CD4-positive, alpha-beta T cell treated with Interleukin-10 for 1 hour (primary cell): ENCODE data around the gene STON1.
"Not testable (repeated sequence)": the region's sequence is repeated elsewhere in the genome, so short reads cannot be mapped to it uniquely, and the experiment has no call there.

Experiments used
- DNase-seq: peaks from one replicate; pipeline ENCODE4 v3.0.0-alpha.2; 2020

The STON1 gene, protein sequence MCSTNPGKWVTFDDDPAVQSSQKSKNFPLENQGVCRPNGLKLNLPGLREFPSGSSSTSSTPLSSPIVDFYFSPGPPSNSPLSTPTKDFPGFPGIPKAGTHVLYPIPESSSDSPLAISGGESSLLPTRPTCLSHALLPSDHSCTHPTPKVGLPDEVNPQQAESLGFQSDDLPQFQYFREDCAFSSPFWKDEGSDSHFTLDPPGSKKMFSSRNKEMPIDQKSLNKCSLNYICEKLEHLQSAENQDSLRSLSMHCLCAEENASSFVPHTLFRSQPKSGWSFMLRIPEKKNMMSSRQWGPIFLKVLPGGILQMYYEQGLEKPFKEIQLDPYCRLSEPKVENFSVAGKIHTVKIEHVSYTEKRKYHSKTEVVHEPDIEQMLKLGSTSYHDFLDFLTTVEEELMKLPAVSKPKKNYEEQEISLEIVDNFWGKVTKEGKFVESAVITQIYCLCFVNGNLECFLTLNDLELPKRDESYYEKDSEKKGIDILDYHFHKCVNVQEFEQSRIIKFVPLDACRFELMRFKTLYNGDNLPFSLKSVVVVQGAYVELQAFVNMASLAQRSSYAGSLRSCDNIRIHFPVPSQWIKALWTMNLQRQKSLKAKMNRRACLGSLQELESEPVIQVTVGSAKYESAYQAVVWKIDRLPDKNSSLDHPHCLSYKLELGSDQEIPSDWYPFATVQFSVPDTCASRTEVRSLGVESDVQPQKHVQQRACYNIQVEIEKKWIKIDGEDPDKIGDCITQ

GRCh38 chr2:48530033-48530811 lies at the start of gene STON1:
TSS of gene STON1 (plus strand) at chr2:48530154. CDS start at chr2:48580634, 50,480 bp downstream.
- peak; percentile 38 for DNase-seq

GRCh38 chr2:48480526-48480925 lies 49.4 kb upstream of the STON1 start:
- no peak for DNase-seq

DNA sequence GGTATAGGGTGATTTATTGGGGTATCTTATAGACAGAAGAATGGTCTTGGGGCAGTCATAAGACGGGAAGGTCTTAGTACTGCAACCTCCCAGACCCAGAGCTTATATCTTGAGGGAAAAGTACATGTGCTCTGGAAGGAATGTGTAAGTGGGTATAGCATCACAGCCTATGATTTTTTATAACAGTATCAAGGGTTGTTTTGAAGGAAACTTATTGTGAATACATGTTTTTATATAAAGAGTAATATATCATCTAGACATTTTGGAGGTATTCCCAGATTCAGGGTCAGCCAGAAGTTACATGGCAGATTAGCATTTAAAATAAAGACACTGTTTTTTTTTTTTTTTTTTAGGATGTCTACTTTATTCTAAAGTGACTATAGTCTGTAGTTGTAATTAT lies 47.6 kb upstream of the STON1 start:
- DNase-seq, result no peak

GRCh38 chr2:48482769-48483168 lies 47.2 kb upstream of the STON1 start:
- no peak for DNase-seq

- no peak for DNase-seq
Measured at GRCh38 chr2:48483506-48483905, 46.4 kb upstream of the STON1 start.

- DNase-seq, result no peak
Measured at GRCh38 chr2:48483916-48484315, 46.0 kb upstream of the STON1 start.

DNA sequence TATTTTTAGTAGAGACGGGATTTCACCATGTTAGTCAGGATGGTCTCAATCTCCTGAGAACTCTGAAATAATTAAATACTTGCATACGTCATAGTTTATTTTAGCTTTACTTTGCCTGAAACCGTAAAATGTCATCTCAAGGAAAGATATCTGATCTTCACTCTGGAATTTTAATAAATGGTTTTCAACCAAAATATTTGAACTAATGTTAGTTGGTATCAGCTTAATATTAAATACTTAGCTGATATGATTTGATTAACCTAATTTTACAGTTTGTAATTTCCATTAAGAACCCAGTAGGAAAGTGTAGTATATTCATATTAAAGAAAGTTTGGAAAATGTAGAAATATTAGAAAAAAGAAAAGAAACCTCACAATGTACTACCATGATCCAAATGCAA lies 41.4 kb upstream of the STON1 start:
- no peak for DNase-seq

DNA sequence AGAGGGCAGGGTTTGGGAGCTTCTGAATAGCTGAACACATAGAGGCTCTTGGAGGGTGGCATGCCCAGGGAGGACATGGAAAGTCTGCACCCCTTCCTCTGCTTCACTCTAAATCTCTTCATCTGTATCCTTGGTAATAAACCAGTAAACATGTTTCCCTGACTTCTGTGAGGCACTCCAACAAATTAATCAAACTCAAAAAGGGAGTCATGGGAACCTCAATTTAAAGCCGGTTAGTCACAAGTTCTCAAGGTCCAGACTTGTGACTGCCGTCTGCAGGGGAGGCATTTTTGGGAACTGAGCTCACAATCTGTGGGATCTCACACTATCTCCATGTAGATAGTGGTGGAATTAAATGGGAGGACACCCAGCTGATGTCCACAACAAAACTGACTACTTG lies 33.1 kb upstream of the STON1 start:
- DNase-seq, result no peak

GRCh38 chr2:48504647-48505327 lies 25.2 kb upstream of the STON1 start:
- no peak for DNase-seq

DNA sequence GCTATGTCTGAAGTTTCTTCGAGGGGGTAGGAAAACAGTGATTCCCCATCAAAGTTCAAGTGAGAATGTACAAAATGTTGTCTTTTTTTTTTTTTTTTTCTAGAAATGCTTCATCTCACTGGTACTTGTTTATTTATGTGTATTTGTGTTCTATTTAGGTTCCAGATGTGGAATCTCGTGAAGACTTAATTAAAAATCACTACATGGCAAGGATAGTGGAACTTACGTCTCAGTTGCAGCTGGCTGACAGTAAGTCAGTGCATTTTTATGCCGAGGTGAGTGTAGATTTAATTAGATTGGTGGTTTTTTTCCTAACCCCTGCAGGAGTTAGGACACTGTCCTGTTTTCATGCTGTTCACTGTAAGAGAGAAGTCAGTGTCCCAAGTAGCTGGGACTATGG lies 22.8 kb upstream of the STON1 start:
- no peak for DNase-seq

GRCh38 chr2:48508461-48509124 lies 21.4 kb upstream of the STON1 start:
- DNase-seq, result no peak

DNA sequence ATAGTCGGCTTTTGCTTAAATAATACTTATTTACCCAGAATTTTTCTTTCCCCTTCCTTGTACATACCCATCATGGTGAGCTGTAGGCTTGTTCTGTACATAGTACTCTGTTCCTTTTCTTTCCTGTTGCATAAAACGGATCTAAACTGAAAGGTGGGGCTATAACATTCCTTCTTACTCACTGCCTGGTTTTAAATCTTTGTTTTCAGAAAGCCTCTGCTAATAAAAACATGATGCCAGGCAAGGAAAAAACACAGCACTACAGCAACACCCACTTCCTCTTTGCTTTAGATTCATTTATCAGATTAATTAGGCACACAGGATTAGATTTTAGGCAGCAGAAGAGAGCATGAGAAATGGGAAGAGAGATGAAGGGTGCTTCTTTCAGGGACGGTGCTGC lies 19.6 kb upstream of the STON1 start:
- no peak for DNase-seq

DNA sequence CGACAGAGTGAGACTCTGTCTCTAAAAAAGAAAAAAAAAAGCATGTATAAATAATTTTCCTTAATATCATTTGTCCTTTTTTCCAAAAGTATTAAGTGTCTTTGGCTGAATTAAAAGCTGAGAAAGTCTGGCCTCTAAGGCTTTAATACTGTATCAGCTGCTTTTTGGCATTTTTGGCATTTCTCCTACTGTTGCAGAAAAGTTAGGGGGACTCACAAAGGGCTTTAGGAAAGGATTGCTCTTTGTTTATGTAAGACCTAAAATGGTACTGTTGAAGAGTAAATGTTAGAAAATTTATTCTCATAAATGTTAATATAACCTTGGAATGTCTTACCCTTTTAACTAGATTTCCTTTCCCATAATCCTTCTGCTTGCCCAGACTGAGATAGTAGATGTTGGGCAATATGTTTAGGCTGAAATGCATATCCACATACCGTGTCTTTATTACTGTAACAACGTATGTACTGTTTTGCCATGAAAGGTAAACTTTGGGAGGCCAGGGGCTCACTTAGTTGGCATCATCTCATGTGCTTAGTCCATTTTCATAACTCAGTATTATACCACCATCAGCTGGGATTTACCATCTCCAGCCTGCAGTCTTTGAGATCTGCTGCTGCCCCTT lies 18.0 kb upstream of the STON1 start:
- no peak for DNase-seq

DNA sequence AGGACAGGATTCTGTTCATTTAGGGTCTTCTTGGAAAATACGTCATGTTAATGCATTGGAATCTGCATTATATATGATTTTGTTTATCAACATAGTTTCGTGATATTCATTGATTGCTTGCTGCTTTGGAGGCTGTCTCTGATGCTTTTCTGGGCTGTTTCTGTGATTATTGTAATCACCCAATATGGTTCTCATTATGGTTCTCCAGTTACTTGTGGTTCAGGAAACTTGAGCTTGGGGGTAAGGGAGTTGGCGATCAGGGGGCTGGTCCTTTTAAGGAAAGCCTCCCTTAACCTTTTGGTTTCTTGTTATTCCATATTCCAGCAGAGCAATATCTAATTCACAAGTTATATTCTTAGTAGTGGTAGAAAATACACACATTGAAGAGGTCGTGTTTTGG lies 17.4 kb upstream of the STON1 start:
- DNase-seq, result no peak

DNA sequence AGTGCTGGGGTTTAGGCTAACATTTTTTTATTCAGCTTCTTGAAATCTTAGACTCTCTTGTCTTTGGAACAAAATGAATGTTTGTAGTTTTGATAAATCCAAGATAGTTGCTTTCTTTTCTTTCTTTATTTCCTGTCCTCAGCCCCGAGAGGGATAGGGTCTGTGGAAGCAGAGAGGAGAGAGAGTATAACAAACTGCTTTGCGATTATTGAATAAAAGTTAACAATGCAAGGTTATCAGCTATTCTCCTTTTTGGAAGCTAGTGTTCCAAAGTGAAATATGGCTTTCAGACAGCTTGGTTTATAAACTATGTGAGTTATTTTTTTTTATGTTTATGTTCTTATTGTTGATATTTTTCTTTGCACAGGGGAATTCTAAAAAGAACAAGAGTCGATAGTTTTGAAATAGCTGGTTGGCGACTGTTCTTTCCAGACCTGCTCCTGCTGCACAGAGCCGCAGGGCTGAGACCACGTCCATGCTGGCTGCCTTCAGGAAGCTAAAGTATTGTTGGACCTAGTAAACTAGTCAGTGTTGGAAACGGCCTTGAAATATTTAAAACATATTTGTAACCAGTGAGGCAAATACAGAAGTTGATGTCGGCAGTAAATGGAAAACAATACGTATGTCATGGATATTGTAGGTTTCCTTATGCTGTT lies 15.5 kb upstream of the STON1 start:
- DNase-seq, result no peak

GRCh38 chr2:48515513-48515985 lies 14.4 kb upstream of the STON1 start:
- DNase-seq, result no peak

DNA sequence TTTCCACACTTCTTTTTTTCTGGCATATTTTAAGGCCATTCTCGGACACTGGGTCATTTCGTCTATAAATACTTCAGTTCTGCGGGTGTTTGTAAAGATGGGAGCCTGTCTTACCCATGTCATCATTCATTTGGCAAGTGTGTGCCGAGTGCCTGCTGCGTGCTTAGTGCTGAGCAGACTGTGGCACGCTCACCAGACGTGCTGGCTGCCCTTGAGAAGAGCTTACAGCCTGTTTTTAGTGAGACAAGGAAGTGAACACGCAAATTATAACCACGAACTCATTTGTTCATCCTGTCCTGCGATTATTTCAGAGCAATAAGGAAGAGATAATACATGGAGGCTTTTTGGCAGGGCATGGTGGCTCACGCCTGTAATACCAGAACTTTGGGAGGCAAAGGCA lies 10.4 kb upstream of the STON1 start:
- no peak for DNase-seq

- not testable (repeated sequence) for DNase-seq
Measured at GRCh38 chr2:48524756-48525155, 5.2 kb upstream of the STON1 start.

DNA sequence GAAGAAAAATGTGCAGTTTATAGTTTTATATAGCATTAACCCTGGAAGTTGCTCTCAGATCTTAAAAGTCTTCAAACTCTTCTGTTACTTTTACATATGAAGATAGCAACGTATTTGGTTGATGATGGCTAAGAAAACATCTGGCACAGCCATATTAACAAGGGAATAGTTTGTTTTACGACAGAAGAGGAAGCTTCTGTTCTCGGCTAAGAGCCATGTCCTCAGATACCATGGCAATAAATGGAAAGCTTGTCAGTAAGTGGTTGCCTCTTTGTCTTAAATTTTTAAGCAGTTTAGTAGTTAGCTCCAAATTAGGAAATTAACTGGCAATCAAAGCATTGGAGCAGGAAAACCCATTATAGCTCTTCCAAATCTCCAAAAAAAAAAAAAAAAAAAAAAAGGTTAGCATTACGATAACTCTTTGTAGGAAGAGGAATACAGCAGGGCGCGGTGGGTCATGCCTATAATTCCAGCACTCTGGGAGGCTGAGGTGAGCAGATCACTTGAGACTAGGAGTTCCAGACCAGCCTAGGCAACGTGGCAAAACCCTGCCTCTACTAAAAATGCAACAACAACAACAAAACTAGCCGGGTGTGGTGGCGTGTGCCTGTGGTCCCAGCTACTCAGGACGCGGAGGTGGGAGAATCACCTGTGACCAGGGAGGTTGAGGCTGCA lies 4.5 kb upstream of the STON1 start:
- no peak for DNase-seq

- DNase-seq, result no peak
Measured at GRCh38 chr2:48527226-48527885, 2.6 kb upstream of the STON1 start.
